Measurements from ENCODE around the gene LETMD1. TPM values are rescaled to one million over a fixed set of nuclear protein-coding genes. Genes with fewer than 3 reads are reported as not detected.

Gene LETMD1
- total RNA-seq, 4 donors from 2014 or later, result 19.1 to 55.3 (median 35.1) TPM

- Histone ChIP-seq H3K4me1 (peaks cover 15 to 77% (median 23%) of the 10 kb centered on the region in 3 donors), H3K9me3 (no peaks in the 10 kb centered on the region), H3K27ac (peak within 1 kb of the TSS; percentile 88 to 96 (median 94)), H3K36me3 (no peaks in the 10 kb centered on the region), H3K4me3 (peak within 1 kb of the TSS; percentile 54 to 83 (median 76)), H3K27me3 (peaks cover 0 to 5% (median 0%) of the 10 kb centered on the region in 4 donors)
- intact Hi-C loops (cut with DNase I), result no loop called here
- WGBS, 2 donors, result 0% methylated on average over 2 to 4 of the region's 74 CpGs
- TF ChIP-seq CTCF (IDR thresholded peaks at IDR 0.05), result peak in 3 of 6 experiments; percentile 12 to 16 (median 12)
- peak in 3 of 4 donors; percentile 32 to 85 (median 59) for TF ChIP-seq POLR2A (IDR thresholded peaks at IDR 0.05)
- peak; percentile 64 for DNase-seq
Measured at GRCh38 chr12:51025836-51026638, 22.1 kb upstream of the LETMD1 start, which contains the start of gene SLC11A2. Gene SLC11A2 (minus strand): TSS chr12:51026384. CDS start chr12:51010728, 15,656 bp downstream.

GRCh38 chr12:51027342-51027835 is 20.7 kb upstream of the LETMD1 start:
- WGBS, 2 donors, result 88 to 91% methylated on average over 15 of the region's 15 CpGs
- Histone ChIP-seq H3K36me3 (no peaks in the 10 kb centered on the region), H3K4me1 (peaks cover 15 to 64% (median 23%) of the 10 kb centered on the region in 3 donors), H3K4me3 (no peak overlapping the region), H3K9me3 (no peaks in the 10 kb centered on the region), H3K27ac (no peak overlapping the region), H3K27me3 (peaks cover 0 to 5% (median 0%) of the 10 kb centered on the region in 4 donors)
- DNase-seq, result no peak
- TF ChIP-seq POLR2A (IDR thresholded peaks at IDR 0.05), result no peak
- intact Hi-C loops (cut with DNase I), result no loop called here

- peak in 5 of 6 experiments; percentile 19 to 68 (median 24) for TF ChIP-seq CTCF (IDR thresholded peaks at IDR 0.05)
- TF ChIP-seq POLR2A (IDR thresholded peaks at IDR 0.05), result no peak
- 10 to 15% methylated on average over 8 of the region's 9 CpGs for WGBS, 2 donors
- peaks cover 0 to 5% (median 0%) of the 10 kb centered on the region in 4 donors for H3K27me3 ChIP-seq
- intact Hi-C loops (cut with DNase I), result no loop called here
- peak overlapping the region in 1 of 4 donors; percentile 7 for H3K4me3 ChIP-seq
- H3K36me3 ChIP-seq, result no peaks in the 10 kb centered on the region
- H3K9me3 ChIP-seq, result no peaks in the 10 kb centered on the region
- peak overlapping the region in 3 of 4 donors; percentile 1 to 6 (median 3) for H3K27ac ChIP-seq
- no peak for DNase-seq
- peaks cover 15 to 55% (median 16%) of the 10 kb centered on the region in 3 donors for H3K4me1 ChIP-seq
Measured at GRCh38 chr12:51028126-51028812, 19.9 kb upstream of the LETMD1 start.

GRCh38 chr12:51028813-51029150 is 19.3 kb upstream of the LETMD1 start:
- H3K4me1 ChIP-seq, result peaks cover 11 to 50% (median 12%) of the 10 kb centered on the region in 3 donors
- 23 to 25% methylated on average over 5 of the region's 5 CpGs for WGBS, 2 donors
- intact Hi-C loops (cut with DNase I), result no loop called here
- DNase-seq, result no peak
- H3K4me3 ChIP-seq, result peak overlapping the region in 1 of 4 donors; percentile 7
- H3K27ac ChIP-seq, result peak overlapping the region in 2 of 4 donors; percentile 3 to 6
- no peaks in the 10 kb centered on the region for H3K36me3 ChIP-seq
- peaks cover 0 to 5% (median 0%) of the 10 kb centered on the region in 4 donors for H3K27me3 ChIP-seq
- H3K9me3 ChIP-seq, result no peaks in the 10 kb centered on the region
- no peak for TF ChIP-seq POLR2A (IDR thresholded peaks at IDR 0.05)
- no peak for TF ChIP-seq CTCF (IDR thresholded peaks at IDR 0.05)

GRCh38 chr12:51033048-51033447 is 15.1 kb upstream of the LETMD1 start:
- WGBS, 2 donors, result 72 to 73% methylated on average over 2 of the region's 2 CpGs
- Histone ChIP-seq H3K4me1 (peaks cover 0 to 12% (median 8%) of the 10 kb centered on the region in 3 donors), H3K9me3 (no peaks in the 10 kb centered on the region), H3K27me3 (peaks cover 0 to 5% (median 0%) of the 10 kb centered on the region in 4 donors), H3K27ac (no peak overlapping the region), H3K4me3 (no peak overlapping the region), H3K36me3 (no peaks in the 10 kb centered on the region)
- no peak for DNase-seq
- no peak for TF ChIP-seq POLR2A (IDR thresholded peaks at IDR 0.05)
- intact Hi-C loops (cut with DNase I), result no loop called here
